ENCODE measurements around the gene NECAB2. TPM values are rescaled to one million over a fixed set of nuclear protein-coding genes. Genes with fewer than 3 reads are reported as not detected.

Gene NECAB2
- total and polyA plus RNA-seq, 7 donors: 0.04 to 0.13 (median 0.09) TPM; not detected in 4

- WGBS, 3 donors: 74 to 77% (median 76%) methylated on average over 25 of the region's 25 CpGs
- Histone ChIP-seq H3K36me3 (ENCODE audit: insufficient read depth in 1 of 2, low read depth in 1 of 2) (peaks cover 0 to 3% of the 10 kb centered on the region in 2 donors), H3K4me1 (no peaks in the 10 kb centered on the region), H3K27me3 (ENCODE audit: insufficient read depth in 3 of 3, low read length in 2 of 3) (peaks cover 0 to 3% (median 0%) of the 10 kb centered on the region in 3 donors), H3K9me3 (no peaks in the 10 kb centered on the region), H3K4me3 (no peak overlapping the region), H3K27ac (no peak overlapping the region)
- ATAC-seq: no peak
- intact Hi-C loops (cut with DNase I): no loop called here
- TF ChIP-seq CTCF (IDR thresholded peaks at IDR 0.05): no peak
- DNase-seq: no peak
Measured at GRCh38 chr16:83932955-83933673, 34.9 kb upstream of the NECAB2 start.

GRCh38 chr16:83933885-83934683 is 34.0 kb upstream of the NECAB2 start:
- TF ChIP-seq CTCF (IDR thresholded peaks at IDR 0.05): no peak
- DNase-seq (no peak), ATAC-seq (no peak)
- H3K4me1 ChIP-seq: no peaks in the 10 kb centered on the region
- no peaks in the 10 kb centered on the region for H3K9me3 ChIP-seq
- WGBS, 3 donors: 70 to 74% (median 71%) methylated on average over 28 of the region's 28 CpGs
- intact Hi-C loops (cut with DNase I): no loop called here
- no peak overlapping the region for H3K4me3 ChIP-seq
- no peak overlapping the region for H3K27ac ChIP-seq
- H3K36me3 ChIP-seq (ENCODE audit: insufficient read depth in 1 of 2, low read depth in 1 of 2): peaks cover 0 to under 1% of the 10 kb centered on the region in 2 donors
- peaks cover 0 to 3% (median 0%) of the 10 kb centered on the region in 3 donors for H3K27me3 ChIP-seq (ENCODE audit: insufficient read depth in 3 of 3, low read length in 2 of 3)

GRCh38 chr16:83934684-83934977 is 33.4 kb upstream of the NECAB2 start:
- WGBS, 3 donors: 24 to 28% (median 26%) methylated on average over 12 of the region's 12 CpGs
- Histone ChIP-seq H3K27me3 (ENCODE audit: insufficient read depth in 3 of 3, low read length in 2 of 3) (peaks cover 0 to 4% (median 4%) of the 10 kb centered on the region in 3 donors), H3K36me3 (ENCODE audit: insufficient read depth in 1 of 2, low read depth in 1 of 2) (no peaks in the 10 kb centered on the region), H3K4me3 (no peak overlapping the region), H3K9me3 (no peaks in the 10 kb centered on the region), H3K4me1 (no peaks in the 10 kb centered on the region), H3K27ac (no peak overlapping the region)
- intact Hi-C loops (cut with DNase I): no loop called here
- ATAC-seq (peak in 1 of 4 donors; percentile 20), DNase-seq (no peak)
- TF ChIP-seq CTCF (IDR thresholded peaks at IDR 0.05): no peak

- WGBS, 3 donors: 84 to 89% (median 88%) methylated on average over 27 to 30 of the region's 30 CpGs
- no peak for TF ChIP-seq CTCF (IDR thresholded peaks at IDR 0.05)
- Histone ChIP-seq H3K27me3 (ENCODE audit: insufficient read depth in 3 of 3, low read length in 2 of 3) (peaks cover 0 to 7% (median 6%) of the 10 kb centered on the region in 3 donors), H3K4me3 (no peak overlapping the region), H3K9me3 (no peaks in the 10 kb centered on the region), H3K36me3 (ENCODE audit: insufficient read depth in 1 of 2, low read depth in 1 of 2) (no peaks in the 10 kb centered on the region), H3K4me1 (no peaks in the 10 kb centered on the region), H3K27ac (no peak overlapping the region)
- ATAC-seq (no peak), DNase-seq (no peak)
- intact Hi-C loops (cut with DNase I): no loop called here
Measured at GRCh38 chr16:83935005-83935857, 32.8 kb upstream of the NECAB2 start.
